Gastroesophageal sphincter (tissue), 3 donors: ENCODE measurements around the gene MAP3K3.

Experiments used
- POLR2A ChIP-seq, 2 donors: fragments of 450-650 bp; IDR thresholded peaks; one replicate each; pipeline ENCODE4 v1.6.1; 2017; ENCODE audit warnings: antibody characterized with exemption in 2 of 2, mild to moderate bottlenecking in 2 of 2, moderate library complexity in 1 of 2
- TF ChIP-seq, protein P1 (sequence below), 4 experiments: fragments of 200-600 bp in 2 of 4; fragments of 450-650 bp in 2 of 4; sonication (generic) in 1 of 4; IDR thresholded peaks; one replicate each; pipeline ENCODE4 v1.5.1; 2017 to 2019; ENCODE audit warnings: antibody characterized with exemption in 4 of 4, mild to moderate bottlenecking in 2 of 4, moderate library complexity in 2 of 4

DNA sequence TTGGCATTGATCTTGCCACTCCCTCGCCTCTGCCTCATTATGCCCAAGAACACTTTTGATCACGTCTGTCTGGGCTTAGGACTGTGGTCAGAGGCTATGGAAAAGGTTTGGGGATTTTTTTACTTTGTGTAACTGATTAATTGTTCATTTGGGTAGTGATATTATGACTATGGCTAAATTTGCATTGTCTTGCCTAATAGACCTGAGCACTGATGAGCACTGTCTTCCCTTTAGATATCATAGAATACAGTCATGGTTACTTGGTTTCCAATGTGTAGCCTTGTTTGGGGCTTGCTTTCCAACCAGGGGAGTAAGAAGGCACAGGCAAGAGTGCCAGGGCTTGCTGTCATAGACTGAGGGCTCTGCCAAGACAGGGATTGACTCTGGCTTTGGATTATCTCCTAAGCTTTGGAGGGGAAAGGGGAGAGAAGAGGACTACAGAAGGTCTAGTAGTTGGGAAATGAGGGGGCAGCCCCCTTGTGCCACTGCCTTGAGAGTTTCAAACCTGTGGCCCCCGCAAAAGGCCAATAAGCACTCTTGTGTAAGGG lies 64.0 kb downstream of the MAP3K3 start:
- TF ChIP-seq, protein P1, sequence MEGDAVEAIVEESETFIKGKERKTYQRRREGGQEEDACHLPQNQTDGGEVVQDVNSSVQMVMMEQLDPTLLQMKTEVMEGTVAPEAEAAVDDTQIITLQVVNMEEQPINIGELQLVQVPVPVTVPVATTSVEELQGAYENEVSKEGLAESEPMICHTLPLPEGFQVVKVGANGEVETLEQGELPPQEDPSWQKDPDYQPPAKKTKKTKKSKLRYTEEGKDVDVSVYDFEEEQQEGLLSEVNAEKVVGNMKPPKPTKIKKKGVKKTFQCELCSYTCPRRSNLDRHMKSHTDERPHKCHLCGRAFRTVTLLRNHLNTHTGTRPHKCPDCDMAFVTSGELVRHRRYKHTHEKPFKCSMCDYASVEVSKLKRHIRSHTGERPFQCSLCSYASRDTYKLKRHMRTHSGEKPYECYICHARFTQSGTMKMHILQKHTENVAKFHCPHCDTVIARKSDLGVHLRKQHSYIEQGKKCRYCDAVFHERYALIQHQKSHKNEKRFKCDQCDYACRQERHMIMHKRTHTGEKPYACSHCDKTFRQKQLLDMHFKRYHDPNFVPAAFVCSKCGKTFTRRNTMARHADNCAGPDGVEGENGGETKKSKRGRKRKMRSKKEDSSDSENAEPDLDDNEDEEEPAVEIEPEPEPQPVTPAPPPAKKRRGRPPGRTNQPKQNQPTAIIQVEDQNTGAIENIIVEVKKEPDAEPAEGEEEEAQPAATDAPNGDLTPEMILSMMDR (IDR thresholded peaks at IDR 0.05) = no peak
- no peak for TF ChIP-seq POLR2A (IDR thresholded peaks at IDR 0.05)
